Lower leg skin (tissue), 3 donors: ENCODE results near the gene GABRG3.

ENCODE experiments used
- CTCF ChIP-seq, 3 donors: fragments of 450-650 bp; IDR thresholded peaks; one replicate each; pipeline ENCODE4 v1.5.1; 2016; ENCODE audit warnings: antibody characterized with exemption in 3 of 3, mild to moderate bottlenecking in 3 of 3, moderate library complexity in 2 of 3
- POLR2A ChIP-seq, 2 donors: fragments of 450-650 bp; IDR thresholded peaks; one replicate each; pipeline ENCODE4 v1.6.1; 2016 to 2017; ENCODE audit warnings: antibody characterized with exemption in 2 of 2, mild to moderate bottlenecking in 1 of 2, moderate library complexity in 1 of 2

GRCh38 chr15:26974120-26974780 is 3.3 kb downstream of the GABRG3 start:
- TF ChIP-seq CTCF (IDR thresholded peaks at IDR 0.05) = no peak
- no peak for TF ChIP-seq POLR2A (IDR thresholded peaks at IDR 0.05)
